GM19324 (cell line): Measurements from ENCODE around the gene DOC2A.
"Not testable (repeated sequence)": the region's sequence is repeated elsewhere in the genome, so short reads cannot be mapped to it uniquely, and the experiment has no call there.

Experiments used
- ATAC-seq: cut with Tn5 transposase; IDR thresholded peaks from one replicate; pipeline ENCODE4 v1.9.1; 2021; ENCODE audit warnings: mild to moderate bottlenecking, moderate library complexity; ENCODE audit not compliant: unreplicated experiment, low FRiP score

DOC2A gene

GRCh38 chr16:30027588-30028437 lies 17.0 kb upstream of the DOC2A start:
- ATAC-seq = no peak

GRCh38 chr16:30026449-30026848 lies 15.6 kb upstream of the DOC2A start:
- ATAC-seq = no peak

GRCh38 chr16:30025574-30025973 lies 14.7 kb upstream of the DOC2A start:
- ATAC-seq = no peak

- no peak for ATAC-seq
These were observed 14.3 kb upstream of the DOC2A start for GRCh38 chr16:30025156-30025555.

GRCh38 chr16:30024451-30024850 lies 13.6 kb upstream of the DOC2A start:
- ATAC-seq = no peak

GRCh38 chr16:30023586-30023985 lies 12.8 kb upstream of the DOC2A start:
- no peak for ATAC-seq

- no peak for ATAC-seq
These were observed 12.1 kb upstream of the DOC2A start, which contains the start of gene C16orf92 for GRCh38 chr16:30022887-30023286. C16orf92 (plus strand) TSS chr16:30023198; CDS start chr16:30023341, 143 bp downstream.

- no peak for ATAC-seq
These were observed 7.9 kb upstream of the DOC2A start for GRCh38 chr16:30018731-30019158.

GRCh38 chr16:30017937-30018336 lies 7.1 kb upstream of the DOC2A start:
- ATAC-seq = not testable (repeated sequence)

- no peak for ATAC-seq
These were observed 6.4 kb upstream of the DOC2A start for GRCh38 chr16:30017277-30017656.

GRCh38 chr16:30016555-30017276 lies 5.9 kb upstream of the DOC2A start:
- ATAC-seq = no peak

GRCh38 chr16:30015450-30015849 lies 4.6 kb upstream of the DOC2A start:
- not testable (repeated sequence) for ATAC-seq

GRCh38 chr16:30012598-30012997 lies 1.8 kb upstream of the DOC2A start:
- ATAC-seq = not testable (repeated sequence)

- no peak for ATAC-seq
These were observed 1.1 kb upstream of the DOC2A start for GRCh38 chr16:30011714-30012504.

- no peak for ATAC-seq
These were observed 610 bp downstream of the DOC2A start for GRCh38 chr16:30009990-30010843.

- ATAC-seq = no peak
These were observed 1.6 kb downstream of the DOC2A start for GRCh38 chr16:30009085-30009862.

GRCh38 chr16:30007378-30007895 lies 3.4 kb downstream of the DOC2A start:
- no peak for ATAC-seq

GRCh38 chr16:30006659-30007377 lies 4.0 kb downstream of the DOC2A start:
- no peak for ATAC-seq
